IMR-90 (cell line): ENCODE results near the gene HOTAIR. TPM values are rescaled to one million over a fixed set of nuclear protein-coding genes. Genes with fewer than 3 reads are reported as not detected.

Source experiments
- ATAC-seq: fragments of 200-7000 bp; cut with Tn5 transposase; 2 replicates; pipeline ENCODE4 v1.9.1; 2020; ENCODE audit warnings: low read depth, mild to moderate bottlenecking, moderate library complexity
- BruUV-seq: library from RNA; stranded (reverse); fragments of 400-500 nt; replicated peaks from 2 replicates; lab custom pipeline; 2021; lab: Mats Ljungman, UMichigan
- CTCF ChIA-PET: fragments of 300-600 bp; formaldehyde crosslinking; extraction: SDS; loops from one replicate; lab custom pipeline; 2021; ENCODE audit warnings: antibody characterized with exemption; lab: Yijun Ruan, JAX
- POLR2A ChIA-PET: fragments of 300-600 bp; sonication (Branson Sonifier 250); formaldehyde crosslinking; loops from one replicate; lab custom pipeline; 2022; ENCODE audit warnings: antibody characterized with exemption; ENCODE audit not compliant: unreplicated experiment; lab: Charles Lee
- DNase-seq: peaks from one replicate; pipeline ENCODE4 v3.0.0; 2013
- H2AFZ ChIP-seq: replicated peaks from 2 replicates; pipeline ENCODE3; 2013; ENCODE audit warnings: low read length, mild to moderate bottlenecking; ENCODE audit not compliant: poor library complexity
- H2AK5ac ChIP-seq: 2 replicates; pipeline ENCODE4 v1.6.1; 2013; ENCODE audit warnings: low read depth, low read length, inconsistent platforms
- H2AK9ac ChIP-seq: replicated peaks from 2 replicates; pipeline ENCODE3; 2013; ENCODE audit warnings: mild to moderate bottlenecking, low read depth, low read length, moderate library complexity; ENCODE audit not compliant: poor library complexity
- H2BK120ac ChIP-seq: 2 replicates; pipeline ENCODE4 v1.6.1; 2013; ENCODE audit warnings: low read depth, low read length, inconsistent platforms
- H2BK15ac ChIP-seq: 3 replicates; pipeline ENCODE4 v1.6.1; 2013; ENCODE audit warnings: low read depth, low read length, inconsistent platforms
- H2BK20ac ChIP-seq: 2 replicates; pipeline ENCODE4 v1.6.1; 2013; ENCODE audit warnings: low read depth, mild to moderate bottlenecking, inconsistent platforms, low read length, moderate library complexity
- H2BK5ac ChIP-seq: 2 replicates; pipeline ENCODE4 v1.6.1; 2013; ENCODE audit warnings: mild to moderate bottlenecking, low read depth, low read length, inconsistent platforms; ENCODE audit not compliant: poor library complexity, severe bottlenecking
- H3K14ac ChIP-seq: replicated peaks from 2 replicates; pipeline ENCODE4 v1.6.1; 2013; ENCODE audit warnings: low read depth, low read length, inconsistent platforms
- H3K18ac ChIP-seq: 2 replicates; pipeline ENCODE4 v1.6.1; 2013; ENCODE audit warnings: low read depth, low read length, control low read depth
- H3K23ac ChIP-seq: 2 replicates; pipeline ENCODE4 v1.6.1; 2013; ENCODE audit warnings: low read depth, low read length, inconsistent platforms
- H3K27ac ChIP-seq: 2 replicates; pipeline ENCODE4 v1.5.1; 2013; ENCODE audit warnings: mild to moderate bottlenecking, control low read depth, low read length; ENCODE audit not compliant: insufficient read depth
- H3K27me3 ChIP-seq: 2 replicates; pipeline ENCODE4 v1.6.1; 2013; ENCODE audit warnings: low read length; ENCODE audit not compliant: control insufficient read depth, insufficient read depth
- H3K36me3 ChIP-seq: 2 replicates; pipeline ENCODE4 v1.6.1; 2013; ENCODE audit warnings: low read length, mixed read lengths; ENCODE audit not compliant: control insufficient read depth, insufficient read depth
- H3K4ac ChIP-seq: 2 replicates; pipeline ENCODE4 v1.6.1; 2013; ENCODE audit warnings: low read depth, low read length, inconsistent platforms
- H3K4me1 ChIP-seq: 2 replicates; pipeline ENCODE4 v1.6.1; 2013; ENCODE audit warnings: low read length, mixed read lengths; ENCODE audit not compliant: control insufficient read depth, insufficient read depth
- H3K4me2 ChIP-seq: 2 replicates; pipeline ENCODE4 v1.6.1; 2013; ENCODE audit warnings: low read depth, mild to moderate bottlenecking, control low read depth, low read length, moderate library complexity
- H3K4me3 ChIP-seq: 2 replicates; pipeline ENCODE4 v1.5.1; 2013; ENCODE audit warnings: low read depth, mild to moderate bottlenecking, control low read depth, low read length, moderate library complexity; ENCODE audit not compliant: insufficient read depth
- H3K56ac ChIP-seq: 2 replicates; pipeline ENCODE4 v1.6.1; 2013; ENCODE audit warnings: low read length, inconsistent platforms; ENCODE audit not compliant: insufficient read depth; ENCODE audit errors: extremely low read depth
- H3K79me1 ChIP-seq, 2 experiments: 2 replicates each; pipeline ENCODE4 v1.6.1; 2013; ENCODE audit warnings: low read length in 2 of 2, inconsistent platforms in 1 of 2, low read depth in 1 of 2
- H3K9ac ChIP-seq: 2 replicates; pipeline ENCODE4 v1.6.1; 2013; ENCODE audit warnings: low read depth, low read length, control low read depth
- H3K9me1 ChIP-seq: 2 replicates; pipeline ENCODE4 v1.6.1; 2013; ENCODE audit warnings: low read length, inconsistent platforms; ENCODE audit not compliant: insufficient read depth
- H3K9me3 ChIP-seq: 2 replicates; pipeline ENCODE4 v1.6.1; 2013; ENCODE audit warnings: low read length; ENCODE audit not compliant: control insufficient read depth, insufficient read depth
- H4K20me1 ChIP-seq: 2 replicates; pipeline ENCODE4 v1.6.1; 2013; ENCODE audit warnings: low read length, inconsistent platforms; ENCODE audit not compliant: insufficient read depth
- H4K5ac ChIP-seq: 2 replicates; pipeline ENCODE4 v1.6.1; 2013; ENCODE audit warnings: mild to moderate bottlenecking, low read depth, low read length, control low read depth
- H4K8ac ChIP-seq, 2 experiments: 2 replicates each; pipeline ENCODE4 v1.6.1; 2013; ENCODE audit warnings: low read depth in 2 of 2, low read length in 2 of 2, control low read depth in 1 of 2, inconsistent platforms in 1 of 2
- H4K91ac ChIP-seq: 2 replicates; pipeline ENCODE4 v1.6.1; 2013; ENCODE audit warnings: low read depth, low read length, inconsistent platforms; ENCODE audit not compliant: insufficient read depth
- CEBPB ChIP-seq: IDR thresholded peaks from 2 replicates; pipeline ENCODE4 v1.6.1; 2012; ENCODE audit warnings: low read depth, low read length, improper control_type of control experiment
- MXI1 ChIP-seq: IDR thresholded peaks from 2 replicates; pipeline ENCODE4 v1.6.1; 2012; ENCODE audit warnings: low read depth, mild to moderate bottlenecking, low read length, moderate library complexity, borderline replicate concordance
- RAD21 ChIP-seq: IDR thresholded peaks from 2 replicates; pipeline ENCODE4 v1.6.1; 2012; ENCODE audit warnings: low read length, improper control_type of control experiment
- RCOR1 ChIP-seq: IDR thresholded peaks from 2 replicates; pipeline ENCODE4 v1.6.1; 2012; ENCODE audit warnings: mild to moderate bottlenecking, low read length, improper control_type of control experiment; ENCODE audit not compliant: insufficient replicate concordance
- RFX5 ChIP-seq: IDR thresholded peaks from 2 replicates; pipeline ENCODE4 v1.8.0; 2012; ENCODE audit warnings: low read depth, mild to moderate bottlenecking, low read length, moderate library complexity
- WGBS, 2 experiments: methylation state at CpG; one replicate each; pipeline versions ENCODE4 v1.1.5 to v1.1.7; 2013; ENCODE audit warnings: missing lambda C conversion rate in 2 of 2; ENCODE audit not compliant: insufficient read length in 1 of 2; ENCODE audit errors: extremely low coverage in 2 of 2; 5-methylcytosine and 5-hydroxymethylcytosine counted together
- dilution Hi-C: fragments of 300-500 bp; cut with HindIII; formaldehyde crosslinking; loops from one replicate; pipeline ENCODE4 v1.14.3; 2018; ENCODE audit warnings: low sequenced_read_pairs; ENCODE audit not compliant: unreplicated experiment
- in situ Hi-C: fragments of 300-500 bp; cut with MboI; formaldehyde crosslinking; loops from 3 replicates; pipeline ENCODE4 v1.14.3; 2019; ENCODE audit warnings: low sequenced_read_pairs, inconsistent platforms, mixed read lengths
- intact Hi-C: fragments of 100-400 bp; cut with micrococcal nuclease; formaldehyde crosslinking; loops from 2 replicates; pipeline ENCODE4 v1.10.0; 2022
- polyA plus RNA-seq, 3 experiments: library from polyadenylated mRNA; depleted of rRNA; stranded (reverse); fragments of >200 nt; gene quantifications; 2 replicates each; pipeline ENCODE4 v1.2.3, GENCODE V29; 2012; ENCODE audit warnings: low replicate concordance in 1 of 3
- total RNA-seq: library from RNA; depleted of rRNA; stranded (reverse); fragments of >200 nt; gene quantifications from 2 replicates; pipeline ENCODE4 v1.2.3, GENCODE V29; 2012
- TF ChIP-seq, protein P1 (sequence below): fragments of 150-350 bp; IDR thresholded peaks from 2 replicates; pipeline ENCODE4 v1.6.1; 2016; ENCODE audit warnings: low read depth, mild to moderate bottlenecking, low read length, moderate library complexity, borderline replicate concordance
- TF ChIP-seq, protein P2 (sequence below): conservative IDR thresholded peaks from 2 replicates; pipeline ENCODE4 v1.5.1; 2012; ENCODE audit warnings: mild to moderate bottlenecking, low read depth, low read length, improper control_type of control experiment

Gene HOTAIR
- total and polyA plus RNA-seq, 2 of the 4 experiments (the other 2 are of a cell fraction), result not detected

DNA sequence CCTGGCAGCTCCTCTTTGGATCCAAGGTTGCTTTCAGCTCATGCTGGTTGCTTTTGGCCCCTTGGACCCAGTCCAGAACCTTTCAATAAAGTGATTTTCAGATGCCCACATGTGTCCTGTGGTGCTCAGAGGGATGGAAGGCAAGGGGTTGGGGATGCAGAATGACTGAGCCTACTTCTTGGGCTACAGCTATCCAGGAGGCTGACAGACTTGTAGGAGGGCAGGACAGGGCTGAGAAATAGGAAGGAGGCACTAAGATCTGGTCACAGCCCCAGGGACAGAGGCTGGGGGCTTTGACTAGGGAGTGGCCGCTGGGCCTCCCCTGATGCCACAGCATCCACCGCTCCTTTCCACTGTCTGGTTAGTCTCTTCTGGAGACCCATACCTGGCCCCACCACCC is 3.1 kb downstream of the HOTAIR start:
- H2AK9ac ChIP-seq, result no peak overlapping the region
- H3K9me3 ChIP-seq, result peaks cover 15% of the 10 kb centered on the region
- dilution Hi-C loops (no loop called here), in situ Hi-C loops (no loop called here), intact Hi-C loops (no loop called here)
- no peak overlapping the region for H3K27ac ChIP-seq
- no peak overlapping the region for H2BK120ac ChIP-seq
- no peak overlapping the region for H4K91ac ChIP-seq
- BruUV-seq, result no TSS peak
- H3K4me3 ChIP-seq, result no peak overlapping the region
- no peaks in the 10 kb centered on the region for H3K36me3 ChIP-seq
- no peaks in the 10 kb centered on the region for H3K9me1 ChIP-seq
- H2BK15ac ChIP-seq, result no peak overlapping the region
- peaks cover 2% of the 10 kb centered on the region; the same call in 1 of the 2 replicates for H4K20me1 ChIP-seq
- TF ChIP-seq RFX5 (no peak), RAD21 (no peak), CEBPB (no peak), MXI1 (no peak), RCOR1 (no peak)
- TF ChIP-seq, protein P1, sequence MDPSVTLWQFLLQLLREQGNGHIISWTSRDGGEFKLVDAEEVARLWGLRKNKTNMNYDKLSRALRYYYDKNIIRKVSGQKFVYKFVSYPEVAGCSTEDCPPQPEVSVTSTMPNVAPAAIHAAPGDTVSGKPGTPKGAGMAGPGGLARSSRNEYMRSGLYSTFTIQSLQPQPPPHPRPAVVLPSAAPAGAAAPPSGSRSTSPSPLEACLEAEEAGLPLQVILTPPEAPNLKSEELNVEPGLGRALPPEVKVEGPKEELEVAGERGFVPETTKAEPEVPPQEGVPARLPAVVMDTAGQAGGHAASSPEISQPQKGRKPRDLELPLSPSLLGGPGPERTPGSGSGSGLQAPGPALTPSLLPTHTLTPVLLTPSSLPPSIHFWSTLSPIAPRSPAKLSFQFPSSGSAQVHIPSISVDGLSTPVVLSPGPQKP, result no peak
- TF ChIP-seq, protein P2, sequence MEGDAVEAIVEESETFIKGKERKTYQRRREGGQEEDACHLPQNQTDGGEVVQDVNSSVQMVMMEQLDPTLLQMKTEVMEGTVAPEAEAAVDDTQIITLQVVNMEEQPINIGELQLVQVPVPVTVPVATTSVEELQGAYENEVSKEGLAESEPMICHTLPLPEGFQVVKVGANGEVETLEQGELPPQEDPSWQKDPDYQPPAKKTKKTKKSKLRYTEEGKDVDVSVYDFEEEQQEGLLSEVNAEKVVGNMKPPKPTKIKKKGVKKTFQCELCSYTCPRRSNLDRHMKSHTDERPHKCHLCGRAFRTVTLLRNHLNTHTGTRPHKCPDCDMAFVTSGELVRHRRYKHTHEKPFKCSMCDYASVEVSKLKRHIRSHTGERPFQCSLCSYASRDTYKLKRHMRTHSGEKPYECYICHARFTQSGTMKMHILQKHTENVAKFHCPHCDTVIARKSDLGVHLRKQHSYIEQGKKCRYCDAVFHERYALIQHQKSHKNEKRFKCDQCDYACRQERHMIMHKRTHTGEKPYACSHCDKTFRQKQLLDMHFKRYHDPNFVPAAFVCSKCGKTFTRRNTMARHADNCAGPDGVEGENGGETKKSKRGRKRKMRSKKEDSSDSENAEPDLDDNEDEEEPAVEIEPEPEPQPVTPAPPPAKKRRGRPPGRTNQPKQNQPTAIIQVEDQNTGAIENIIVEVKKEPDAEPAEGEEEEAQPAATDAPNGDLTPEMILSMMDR, result no peak
- H2AK5ac ChIP-seq, result no peak overlapping the region
- WGBS, 2 experiments, result no CpG with 5 or more reads among the region's 2 CpGs
- H3K4ac ChIP-seq, result no peak overlapping the region
- ChIA-PET CTCF (no interaction called here), POLR2A (no interaction called here)
- no peak overlapping the region for H2BK5ac ChIP-seq
- no peak overlapping the region for H4K5ac ChIP-seq
- no peak overlapping the region for H2BK20ac ChIP-seq
- H3K23ac ChIP-seq, result no peak overlapping the region
- no peak overlapping the region for H4K8ac ChIP-seq
- H3K4me1 ChIP-seq, result peaks cover 2% of the 10 kb centered on the region; the same call in 1 of the 2 replicates
- no peak overlapping the region for H3K18ac ChIP-seq
- no peak overlapping the region for H3K56ac ChIP-seq
- H3K79me1 ChIP-seq, result no peaks in the 10 kb centered on the region
- no peak overlapping the region for H3K4me2 ChIP-seq
- no peak for DNase-seq
- H3K14ac ChIP-seq, result no peak overlapping the region
- no peak overlapping the region for H2AFZ ChIP-seq
- no peak overlapping the region for H3K9ac ChIP-seq
- no peak for ATAC-seq
- H3K27me3 ChIP-seq, result peaks cover 99% of the 10 kb centered on the region
